Vagina (tissue), 2 donors: Measurements from ENCODE around the gene TTC1.
"Not testable (repeated sequence)": the region's sequence is repeated elsewhere in the genome, so short reads cannot be mapped to it uniquely, and the experiment has no call there.

ENCODE experiments used
- POLR2A ChIP-seq, 2 donors: fragments of 450-650 bp; IDR thresholded peaks; one replicate each; pipeline ENCODE4 v1.6.1; 2017; ENCODE audit warnings: antibody characterized with exemption in 2 of 2, mild to moderate bottlenecking in 2 of 2, moderate library complexity in 2 of 2
- TF ChIP-seq, protein P1 (sequence below), 3 experiments: fragments of 450-650 bp in 2 of 3; fragments of 200-600 bp in 1 of 3; sonication (generic) in 1 of 3; IDR thresholded peaks; one replicate each; pipeline ENCODE4 v1.5.1; 2017 to 2019; ENCODE audit warnings: antibody characterized with exemption in 3 of 3, mild to moderate bottlenecking in 2 of 3, moderate library complexity in 2 of 3

DNA sequence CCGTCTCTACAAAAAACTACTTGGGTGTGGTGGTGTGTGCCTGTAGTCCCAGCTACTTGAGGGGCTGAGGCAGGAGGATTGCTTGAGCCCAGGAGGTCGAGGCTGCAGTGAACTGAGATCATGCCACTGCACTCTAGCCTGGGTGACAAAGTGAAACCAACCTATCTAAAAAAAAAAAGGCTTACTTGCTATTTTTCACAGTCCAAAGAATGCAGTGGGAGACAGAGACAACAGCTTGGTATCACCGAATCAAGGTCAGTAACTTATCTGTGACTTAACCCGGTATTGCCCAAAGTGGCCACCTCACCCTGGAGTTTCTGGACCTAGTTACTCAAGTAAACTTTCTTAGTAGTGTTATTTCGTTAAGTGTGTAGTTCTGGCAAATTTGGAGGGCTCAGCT, 60.2 kb downstream of the TTC1 start:
- not testable (repeated sequence) for TF ChIP-seq POLR2A (IDR thresholded peaks at IDR 0.05)
- TF ChIP-seq, protein P1, sequence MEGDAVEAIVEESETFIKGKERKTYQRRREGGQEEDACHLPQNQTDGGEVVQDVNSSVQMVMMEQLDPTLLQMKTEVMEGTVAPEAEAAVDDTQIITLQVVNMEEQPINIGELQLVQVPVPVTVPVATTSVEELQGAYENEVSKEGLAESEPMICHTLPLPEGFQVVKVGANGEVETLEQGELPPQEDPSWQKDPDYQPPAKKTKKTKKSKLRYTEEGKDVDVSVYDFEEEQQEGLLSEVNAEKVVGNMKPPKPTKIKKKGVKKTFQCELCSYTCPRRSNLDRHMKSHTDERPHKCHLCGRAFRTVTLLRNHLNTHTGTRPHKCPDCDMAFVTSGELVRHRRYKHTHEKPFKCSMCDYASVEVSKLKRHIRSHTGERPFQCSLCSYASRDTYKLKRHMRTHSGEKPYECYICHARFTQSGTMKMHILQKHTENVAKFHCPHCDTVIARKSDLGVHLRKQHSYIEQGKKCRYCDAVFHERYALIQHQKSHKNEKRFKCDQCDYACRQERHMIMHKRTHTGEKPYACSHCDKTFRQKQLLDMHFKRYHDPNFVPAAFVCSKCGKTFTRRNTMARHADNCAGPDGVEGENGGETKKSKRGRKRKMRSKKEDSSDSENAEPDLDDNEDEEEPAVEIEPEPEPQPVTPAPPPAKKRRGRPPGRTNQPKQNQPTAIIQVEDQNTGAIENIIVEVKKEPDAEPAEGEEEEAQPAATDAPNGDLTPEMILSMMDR (IDR thresholded peaks at IDR 0.05) = not testable (repeated sequence)
